HS-5 (cell line): ENCODE measurements around the gene NPSR1.
"Not testable (repeated sequence)": the region's sequence is repeated elsewhere in the genome, so short reads cannot be mapped to it uniquely, and the experiment has no call there.

Experiments
- DNase-seq: peaks from one replicate; pipeline ENCODE4 v3.0.0-alpha.2; 2012; ENCODE audit warnings: low read depth

NPSR1 gene

GRCh38 chr7:34657632-34658268 is at the start of gene NPSR1:
TSS of gene NPSR1 (plus strand) at chr7:34658218. CDS start at chr7:34658413, 195 bp downstream.
- no peak for DNase-seq

GRCh38 chr7:34612661-34613060 is 45.4 kb upstream of the NPSR1 start:
- DNase-seq = no peak

DNA sequence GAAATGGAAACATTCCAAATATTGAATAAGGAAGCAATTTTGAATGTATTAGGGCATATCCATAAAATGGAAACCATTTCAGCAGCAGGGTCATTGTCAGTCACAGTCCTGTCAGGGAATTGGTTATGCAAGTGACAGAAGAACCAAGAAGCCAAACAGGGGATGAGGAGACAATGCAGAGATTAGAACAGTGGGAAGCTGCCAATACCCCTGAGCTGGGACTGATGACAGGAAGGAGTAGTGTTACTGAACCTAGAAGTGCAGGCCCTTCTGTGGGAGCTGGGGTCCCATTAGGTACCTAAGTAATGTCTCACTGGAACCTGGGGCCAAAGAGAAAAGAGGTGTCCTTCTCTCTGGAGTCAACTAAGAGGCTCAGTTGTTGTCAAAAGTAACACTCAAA is 37.6 kb upstream of the NPSR1 start:
- DNase-seq = no peak

- DNase-seq = no peak
Measured at GRCh38 chr7:34622182-34622581, 35.8 kb upstream of the NPSR1 start.

DNA sequence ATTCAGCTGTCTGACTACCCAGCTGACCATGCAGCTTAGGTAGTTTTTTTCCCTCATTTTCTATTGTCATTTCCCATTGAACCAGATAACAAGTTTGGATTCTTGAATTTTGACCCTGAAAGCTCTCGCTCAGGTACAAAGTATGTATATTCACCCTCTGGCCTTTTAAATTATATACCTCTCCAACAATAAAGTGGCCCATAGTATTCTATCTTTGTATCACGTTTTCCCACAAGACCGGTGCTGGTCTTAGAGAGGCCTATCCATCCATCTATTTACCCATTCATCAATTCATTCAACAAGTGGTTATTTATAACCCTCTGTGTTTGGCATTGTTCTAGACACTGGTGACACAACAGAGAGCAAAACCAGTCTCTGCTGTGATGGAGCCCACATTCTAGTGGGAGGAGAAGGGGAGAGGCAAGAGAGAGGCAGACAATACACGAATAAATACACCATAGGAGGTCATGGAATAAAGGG is 35.2 kb upstream of the NPSR1 start:
- no peak for DNase-seq

GRCh38 chr7:34628618-34629017 is 29.4 kb upstream of the NPSR1 start:
- DNase-seq = not testable (repeated sequence)

DNA sequence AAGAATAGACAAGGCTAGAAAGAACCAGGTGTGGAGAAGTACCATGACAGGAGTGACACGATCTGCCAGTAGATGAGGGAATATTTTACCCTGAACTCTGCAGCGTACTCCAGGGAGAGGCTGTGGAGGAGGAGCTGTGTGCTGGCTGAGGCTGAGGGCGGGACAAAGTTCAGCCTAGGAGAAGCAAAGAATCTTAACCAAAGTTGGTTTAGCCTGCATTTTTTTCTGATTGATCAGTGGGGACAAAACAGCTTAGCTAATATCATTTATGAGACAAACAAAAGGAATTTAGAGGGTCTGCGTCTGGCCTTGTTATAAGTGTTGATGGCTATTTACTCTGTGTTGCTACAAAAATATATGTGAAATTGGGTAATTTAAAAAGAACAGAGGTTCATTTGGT is 5.2 kb upstream of the NPSR1 start:
- peak; percentile 42 for DNase-seq

DNA sequence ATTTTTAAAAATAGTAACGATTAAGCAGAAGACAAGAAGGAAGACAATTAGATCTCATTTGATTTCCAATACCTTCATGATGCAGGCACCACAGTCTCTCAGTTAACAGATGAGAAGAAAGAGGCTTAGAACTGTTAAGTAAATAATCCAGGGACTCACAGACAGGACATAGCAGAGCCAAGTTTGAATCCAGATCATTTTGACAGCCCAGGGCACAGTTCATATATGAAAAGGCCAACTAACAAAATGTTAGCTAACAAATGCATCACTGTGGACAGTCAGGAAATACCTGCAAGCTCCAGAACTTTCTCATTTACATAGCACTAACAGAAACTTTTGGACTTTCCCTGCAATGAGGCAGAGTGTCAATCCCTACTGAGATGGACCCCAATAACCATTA is 4.2 kb upstream of the NPSR1 start:
- DNase-seq = no peak

GRCh38 chr7:34655384-34655783 is 2.6 kb upstream of the NPSR1 start:
- DNase-seq = no peak

GRCh38 chr7:34656041-34656440 is 2.0 kb upstream of the NPSR1 start:
- DNase-seq = no peak

DNA sequence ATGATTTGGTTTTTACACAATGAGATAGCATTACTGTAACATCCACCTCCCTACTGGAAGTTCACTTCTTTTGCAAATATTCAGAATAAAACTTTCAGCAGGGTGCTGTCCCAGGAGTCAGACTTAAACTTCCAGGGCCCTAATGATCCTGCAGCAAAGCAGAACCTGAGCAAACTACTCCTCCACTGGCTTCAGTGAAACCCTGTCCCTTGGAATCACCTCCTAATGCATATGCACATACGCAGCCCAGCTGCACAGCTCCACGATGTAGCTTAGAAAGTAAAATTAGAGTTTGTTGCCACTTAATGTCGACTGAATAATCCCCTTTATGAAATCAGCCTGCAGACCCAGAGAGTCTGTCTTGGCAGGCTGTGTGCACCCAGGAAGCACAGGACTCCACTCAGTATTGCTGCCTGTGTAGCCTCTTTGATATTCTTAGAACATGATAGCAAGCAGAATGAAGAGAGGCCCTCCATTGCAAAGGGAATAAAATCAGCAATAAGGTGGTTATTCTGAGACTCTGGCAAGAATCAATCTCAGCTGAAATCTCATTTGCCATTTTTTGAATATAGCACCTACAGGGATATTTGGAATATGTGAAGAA is 1.6 kb downstream of the NPSR1 start:
- DNase-seq = no peak

DNA sequence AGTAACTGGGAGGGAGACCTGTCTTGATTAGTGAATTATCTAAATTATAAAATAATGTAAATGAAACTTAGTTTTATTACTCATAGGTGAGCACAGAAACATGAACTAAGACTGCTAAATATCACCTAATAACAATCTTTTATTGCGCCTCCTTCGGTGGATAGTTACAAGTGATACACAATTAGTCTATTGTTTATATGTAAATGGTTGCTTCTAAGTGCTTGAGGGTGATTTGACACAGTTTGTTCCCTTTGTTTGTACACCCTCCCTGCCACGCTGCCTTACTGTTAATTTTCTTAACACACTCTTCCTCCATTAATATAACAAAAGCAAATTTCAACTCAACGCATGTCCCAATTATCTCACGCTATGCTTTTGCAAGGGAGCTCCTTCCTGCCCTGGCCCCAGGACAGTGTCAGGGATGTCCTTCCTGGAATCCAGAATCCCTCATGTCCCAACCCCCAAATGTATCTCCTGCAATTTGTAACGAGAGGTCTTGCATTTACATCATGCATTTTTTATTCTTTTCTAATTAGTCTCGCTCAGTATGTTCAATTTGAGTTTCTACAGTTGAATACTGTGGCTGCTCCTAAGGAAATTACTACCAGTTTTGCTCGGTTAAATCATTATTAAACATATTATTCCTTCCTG is 4.2 kb downstream of the NPSR1 start:
- no peak for DNase-seq

DNA sequence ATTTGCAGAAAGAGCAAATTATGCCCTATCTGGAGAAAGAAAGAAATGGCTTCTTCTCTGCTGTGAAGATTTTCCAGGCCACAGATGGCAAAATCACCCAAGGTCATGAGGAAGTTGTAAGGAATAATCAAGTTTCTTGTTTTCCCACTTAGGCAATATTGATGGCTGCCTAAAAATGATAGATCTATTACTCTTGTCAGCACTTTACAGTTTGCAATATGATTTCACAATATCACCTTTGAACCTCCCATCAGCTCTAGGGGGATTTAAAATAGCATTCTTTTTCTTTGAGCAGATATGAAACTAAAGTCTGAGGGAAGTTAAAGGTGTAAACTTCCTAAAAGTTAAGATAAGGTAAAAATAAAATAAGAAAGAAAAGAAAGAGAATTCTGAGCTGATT is 6.7 kb downstream of the NPSR1 start:
- DNase-seq = no peak

DNA sequence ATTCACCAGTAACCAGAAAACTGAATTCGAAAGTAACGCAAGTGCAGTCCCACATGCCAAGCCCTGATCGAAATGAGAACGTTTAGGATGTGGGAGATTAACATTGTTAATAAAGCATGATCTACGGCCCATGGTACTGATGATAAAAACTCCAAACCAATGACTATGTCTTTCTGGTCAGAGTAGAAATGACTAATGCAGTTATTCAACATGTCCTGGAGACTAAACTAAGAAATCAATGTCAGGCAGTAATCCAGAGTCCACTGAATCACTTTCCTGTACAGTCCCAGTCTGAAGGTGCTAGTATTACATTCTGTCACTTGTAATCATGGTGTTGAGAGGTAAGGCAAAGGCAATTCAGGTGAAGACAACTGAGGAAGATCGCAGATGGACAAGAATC is 14.4 kb downstream of the NPSR1 start:
- peak; percentile 68 for DNase-seq

DNA sequence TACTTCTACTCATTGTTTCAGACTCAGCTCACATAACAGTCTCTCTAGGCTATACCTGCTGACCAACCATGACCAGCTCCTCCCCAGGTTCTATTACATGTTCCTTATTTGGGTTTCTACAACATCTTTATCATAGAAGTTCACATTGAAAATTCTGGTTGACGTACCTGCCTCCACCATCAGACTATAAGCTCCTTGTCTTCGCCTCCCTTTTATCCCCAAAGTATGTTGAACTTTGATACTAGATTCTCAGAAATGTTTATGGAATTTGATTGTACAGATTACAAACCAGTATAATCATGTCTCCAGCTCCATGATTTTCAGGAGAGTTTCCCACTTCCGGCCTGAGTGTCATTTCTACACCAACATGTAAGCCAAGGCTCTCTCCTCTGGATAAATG is 15.0 kb downstream of the NPSR1 start:
- DNase-seq = no peak

DNA sequence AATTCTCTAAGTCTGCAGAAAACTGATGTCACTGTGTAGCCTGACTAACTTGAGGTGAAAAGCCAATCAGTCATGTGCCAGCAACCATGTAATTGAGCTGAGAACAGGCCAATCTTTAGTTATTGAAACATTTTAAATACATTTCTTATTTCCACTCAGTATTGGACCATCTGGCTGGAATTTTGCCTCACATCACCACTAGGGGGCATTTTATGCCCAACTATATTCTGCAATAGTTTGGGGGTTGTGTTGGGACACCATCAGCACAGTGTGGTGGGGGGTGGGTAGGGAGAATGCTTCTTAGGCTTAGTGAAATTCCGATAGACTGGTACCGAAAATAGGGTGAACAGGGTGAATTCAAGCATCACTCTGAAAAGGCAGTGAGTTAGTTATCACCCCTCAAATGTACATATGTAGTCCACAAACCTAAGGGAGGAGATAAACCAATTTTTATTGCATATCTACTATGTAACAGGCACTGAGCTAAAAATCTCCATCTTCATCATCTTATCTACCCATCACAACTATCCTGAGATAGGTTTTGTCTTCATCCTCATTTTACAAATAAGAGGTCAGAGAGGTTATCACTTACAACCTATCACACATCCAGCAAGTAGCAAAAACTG is 17.8 kb downstream of the NPSR1 start:
- no peak for DNase-seq

DNA sequence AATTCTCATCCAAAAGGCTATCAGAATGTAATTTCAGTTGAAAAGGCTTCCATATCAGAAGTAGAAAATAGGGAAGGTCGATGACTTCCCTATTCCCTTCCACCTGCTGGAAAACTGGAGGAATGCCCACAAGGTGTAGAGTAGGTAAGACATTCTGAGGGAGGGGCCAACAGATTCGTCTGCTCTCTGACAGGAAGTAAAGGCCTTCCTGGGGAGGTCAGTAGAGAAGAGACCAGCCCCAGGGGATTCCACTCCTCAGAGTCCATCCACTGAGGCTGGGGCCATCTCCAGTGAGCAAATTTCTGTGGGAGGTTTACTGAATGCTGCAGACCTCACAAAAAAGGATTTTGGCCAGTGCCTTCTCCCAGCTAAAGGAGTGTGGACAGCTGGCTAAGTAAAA is 19.5 kb downstream of the NPSR1 start:
- no peak for DNase-seq

DNA sequence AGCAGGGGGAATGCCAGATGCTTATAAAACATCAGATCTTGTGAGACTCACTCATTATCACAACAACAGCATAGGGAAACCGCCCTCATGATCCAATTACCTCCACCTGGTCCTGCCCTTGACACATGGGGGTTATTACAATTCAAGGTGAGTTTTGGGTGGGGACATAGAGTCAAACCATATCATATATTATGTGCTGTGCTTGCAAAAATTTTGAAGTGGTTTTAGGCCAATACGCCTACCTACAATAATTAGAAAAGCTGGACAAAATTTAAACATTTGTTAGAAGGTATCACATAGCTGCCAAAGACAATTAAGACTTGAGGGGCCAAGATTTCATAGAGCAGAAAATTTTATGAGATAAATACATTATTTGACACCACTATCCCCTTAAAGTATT is 29.5 kb downstream of the NPSR1 start:
- DNase-seq = no peak

- no peak for DNase-seq
Measured at GRCh38 chr7:34696415-34696814, 38.4 kb downstream of the NPSR1 start.

DNA sequence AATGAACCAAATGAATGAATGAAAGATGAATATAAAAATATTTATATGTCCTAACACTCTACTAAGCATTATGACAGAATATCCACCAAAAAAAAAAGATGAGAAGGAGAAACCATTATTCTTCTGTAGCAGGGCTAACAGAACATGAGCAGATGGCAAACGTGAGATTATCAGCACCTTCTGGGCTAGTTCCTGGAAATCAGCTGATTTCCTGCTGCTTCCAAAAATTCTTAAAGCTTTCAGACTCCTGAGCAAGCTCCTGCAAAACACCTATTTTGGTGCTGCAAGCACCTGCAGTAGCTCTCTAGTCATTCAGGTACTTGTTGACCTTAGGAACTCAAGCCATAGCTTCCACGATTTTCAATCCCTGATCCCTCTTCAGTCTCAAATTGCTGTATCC is 51.8 kb downstream of the NPSR1 start:
- no peak for DNase-seq

GRCh38 chr7:34718867-34719266 is 60.8 kb downstream of the NPSR1 start:
- DNase-seq = no peak

DNA sequence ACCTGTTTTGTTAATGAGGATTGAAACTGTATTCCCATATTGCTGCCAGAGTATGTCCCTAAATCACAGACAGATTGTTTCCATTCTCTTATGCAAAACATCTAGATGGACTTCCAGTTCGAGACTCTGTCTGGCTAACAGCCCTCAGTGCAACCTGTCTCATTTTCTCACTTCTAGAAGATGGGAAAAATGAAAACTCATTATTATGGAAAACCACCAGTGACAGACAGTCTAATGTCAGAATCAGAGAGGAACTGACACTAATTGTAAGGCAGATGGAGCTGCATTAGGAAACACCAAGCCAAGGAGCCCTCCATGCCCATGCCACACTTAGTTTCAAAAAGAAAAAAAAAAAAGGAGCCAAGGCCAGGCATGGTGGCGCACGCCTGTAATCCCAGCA is 61.6 kb downstream of the NPSR1 start:
- DNase-seq = no peak

DNA sequence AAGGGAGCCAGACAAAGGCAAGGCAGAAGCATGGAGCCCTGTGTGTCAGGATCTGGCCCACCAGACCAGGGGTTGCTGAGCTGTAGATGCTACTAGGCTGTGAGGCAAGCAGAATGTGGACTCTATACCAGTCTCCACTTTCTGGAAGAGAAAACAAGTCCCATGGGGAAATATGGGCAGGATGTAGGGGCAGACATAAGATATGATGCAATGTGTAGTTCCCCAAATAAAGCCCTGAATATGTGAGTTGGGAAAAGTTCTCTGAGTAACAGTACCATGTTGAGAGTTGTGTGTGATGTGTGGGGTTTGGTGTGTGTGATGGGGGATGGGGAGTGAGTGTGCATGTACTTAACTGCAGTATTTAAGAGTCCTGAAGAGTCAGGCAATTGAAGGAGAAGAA is 62.3 kb downstream of the NPSR1 start:
- no peak for DNase-seq
